ENCODE results near the gene IGBP1. TPM values are rescaled to one million over a fixed set of nuclear protein-coding genes. Genes with fewer than 3 reads are reported as not detected.

Gene IGBP1
- total RNA-seq, 1 experiment from 2014 or later = 41.6 TPM

DNA sequence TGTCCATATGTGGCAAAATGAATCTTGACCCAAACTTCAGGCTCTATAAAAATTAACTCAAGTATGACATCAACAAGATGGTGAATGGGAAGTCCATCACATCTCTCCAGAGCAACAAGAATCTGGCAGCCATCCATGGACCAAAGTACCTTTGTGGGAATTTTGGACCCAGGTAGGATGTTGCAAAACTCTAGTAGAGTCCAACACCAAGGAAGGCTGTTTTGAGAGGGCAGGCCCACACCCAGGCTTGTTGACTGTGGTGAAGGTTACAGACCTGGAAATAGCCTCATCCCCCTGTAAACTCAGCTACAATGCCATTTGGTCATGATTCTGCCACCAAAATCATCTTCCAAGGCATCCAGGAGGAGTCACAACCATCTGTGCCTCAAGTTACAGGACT, 57.0 kb downstream of the IGBP1 start:
- Mint-ChIP-seq H3K9me3 (ENCODE audit: unreplicated experiment) (no peaks in the 10 kb centered on the region), H3K4me3 (ENCODE audit: unreplicated experiment) (no peak overlapping the region), H3K36me3 (ENCODE audit: insufficient read depth, unreplicated experiment) (no peaks in the 10 kb centered on the region), H3K27me3 (ENCODE audit: insufficient read depth, unreplicated experiment) (peaks cover 3% of the 10 kb centered on the region), H3K27ac (ENCODE audit: unreplicated experiment) (no peak overlapping the region), H3K4me1 (ENCODE audit: low read depth, unreplicated experiment) (no peaks in the 10 kb centered on the region)
- Histone ChIP-seq H3K4me3 (ENCODE audit: low read depth, low read length) (no peak overlapping the region), H3K9me3 (no peaks in the 10 kb centered on the region), H3K4me1 (no peaks in the 10 kb centered on the region), H3K27me3 (replicated peaks; ENCODE audit: control insufficient read depth, insufficient read depth, low read length) (no peaks in the 10 kb centered on the region), H3K36me3 (ENCODE audit: control insufficient read depth, insufficient read depth, low read length) (no peaks in the 10 kb centered on the region)
- no TSS peak for BruUV-seq (replicated peaks)
- ChIA-PET CTCF (no interaction called here), POLR2A (no interaction called here)
- DNase-seq = no peak
- intact Hi-C loops (cut with micrococcal nuclease; ENCODE audit: unreplicated experiment) = loop anchor here (10.0 kb wide), 1 partner anchor 475 kb away; no protein-coding TSS in a partner anchor
- TF ChIP-seq, protein P1, sequence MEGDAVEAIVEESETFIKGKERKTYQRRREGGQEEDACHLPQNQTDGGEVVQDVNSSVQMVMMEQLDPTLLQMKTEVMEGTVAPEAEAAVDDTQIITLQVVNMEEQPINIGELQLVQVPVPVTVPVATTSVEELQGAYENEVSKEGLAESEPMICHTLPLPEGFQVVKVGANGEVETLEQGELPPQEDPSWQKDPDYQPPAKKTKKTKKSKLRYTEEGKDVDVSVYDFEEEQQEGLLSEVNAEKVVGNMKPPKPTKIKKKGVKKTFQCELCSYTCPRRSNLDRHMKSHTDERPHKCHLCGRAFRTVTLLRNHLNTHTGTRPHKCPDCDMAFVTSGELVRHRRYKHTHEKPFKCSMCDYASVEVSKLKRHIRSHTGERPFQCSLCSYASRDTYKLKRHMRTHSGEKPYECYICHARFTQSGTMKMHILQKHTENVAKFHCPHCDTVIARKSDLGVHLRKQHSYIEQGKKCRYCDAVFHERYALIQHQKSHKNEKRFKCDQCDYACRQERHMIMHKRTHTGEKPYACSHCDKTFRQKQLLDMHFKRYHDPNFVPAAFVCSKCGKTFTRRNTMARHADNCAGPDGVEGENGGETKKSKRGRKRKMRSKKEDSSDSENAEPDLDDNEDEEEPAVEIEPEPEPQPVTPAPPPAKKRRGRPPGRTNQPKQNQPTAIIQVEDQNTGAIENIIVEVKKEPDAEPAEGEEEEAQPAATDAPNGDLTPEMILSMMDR (IDR thresholded peaks at IDR 0.05; ENCODE audit: insufficient read depth in 1 of 2, low read depth in 1 of 2, low read length in 1 of 2, severe bottlenecking in 1 of 2, unreplicated experiment in 1 of 2) = no peak

DNA sequence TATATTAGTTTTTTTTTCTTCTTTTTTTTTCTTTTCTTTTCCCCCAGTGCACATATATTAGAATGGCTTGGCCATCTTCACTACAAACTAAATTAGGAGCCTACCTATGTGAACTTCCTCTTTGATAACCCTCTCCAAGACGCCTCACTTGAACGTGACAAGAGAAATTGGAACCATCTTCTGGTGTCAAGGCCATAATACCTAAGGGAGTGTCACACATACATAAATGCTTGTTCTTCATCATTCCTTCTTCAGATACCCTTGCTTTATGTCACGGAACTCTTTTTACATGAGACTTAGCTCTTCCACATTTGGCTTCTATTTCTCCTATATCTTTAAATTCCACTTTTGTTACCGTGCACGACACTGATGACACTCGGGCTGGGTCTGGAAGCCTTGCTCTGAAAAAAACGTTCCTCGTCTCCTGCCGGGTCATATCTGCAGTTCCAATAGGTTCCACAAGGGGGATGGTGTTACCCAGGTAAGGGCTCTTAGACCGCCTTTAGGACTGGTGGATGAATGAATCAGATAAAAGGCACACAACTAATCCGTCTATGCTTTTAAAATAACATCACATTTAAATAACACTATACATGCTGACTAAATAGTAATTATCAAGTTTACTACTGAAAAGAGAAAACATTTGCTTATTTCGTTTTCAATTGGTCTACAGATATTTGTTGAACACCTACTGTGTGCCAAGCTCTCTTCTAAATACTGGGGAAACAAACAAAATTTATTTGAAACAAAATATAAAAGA, 63.9 kb downstream of the IGBP1 start:
- H3K4me3 ChIP-seq (ENCODE audit: low read depth, low read length) = no peak overlapping the region
- Mint-ChIP-seq H3K27ac (ENCODE audit: unreplicated experiment) (no peak overlapping the region), H3K36me3 (ENCODE audit: insufficient read depth, unreplicated experiment) (no peaks in the 10 kb centered on the region), H3K4me1 (ENCODE audit: low read depth, unreplicated experiment) (no peaks in the 10 kb centered on the region), H3K27me3 (ENCODE audit: insufficient read depth, unreplicated experiment) (peaks cover 4% of the 10 kb centered on the region), H3K4me3 (ENCODE audit: unreplicated experiment) (peak overlapping the region; percentile 49), H3K9me3 (ENCODE audit: unreplicated experiment) (no peaks in the 10 kb centered on the region)
- H3K9me3 ChIP-seq = no peaks in the 10 kb centered on the region
- no TSS peak for BruUV-seq (replicated peaks)
- peak; percentile 48 to 75 for DNase-seq
- ChIA-PET POLR2A (no interaction called here), CTCF (interaction anchor here (0.9 to 1.0 kb wide), 2 partner anchors 64 to 66 kb away, joined by 3 to 4 read pairs; partner anchors contain the start of gene IGBP1)
- intact Hi-C loops (cut with micrococcal nuclease; ENCODE audit: unreplicated experiment) = loop anchor here (1.0 to 10.0 kb wide), 2 partner anchors 66 to 468 kb away; no protein-coding TSS in a partner anchor
- H3K4me1 ChIP-seq = no peaks in the 10 kb centered on the region
- H3K27me3 ChIP-seq (replicated peaks; ENCODE audit: control insufficient read depth, insufficient read depth, low read length) = no peaks in the 10 kb centered on the region
- H3K36me3 ChIP-seq (ENCODE audit: control insufficient read depth, insufficient read depth, low read length) = no peaks in the 10 kb centered on the region
- TF ChIP-seq, protein P1 (IDR thresholded peaks at IDR 0.05; ENCODE audit: insufficient read depth in 1 of 2, low read depth in 1 of 2, low read length in 1 of 2, severe bottlenecking in 1 of 2, unreplicated experiment in 1 of 2) = peak; percentile 22 to 57

DNA sequence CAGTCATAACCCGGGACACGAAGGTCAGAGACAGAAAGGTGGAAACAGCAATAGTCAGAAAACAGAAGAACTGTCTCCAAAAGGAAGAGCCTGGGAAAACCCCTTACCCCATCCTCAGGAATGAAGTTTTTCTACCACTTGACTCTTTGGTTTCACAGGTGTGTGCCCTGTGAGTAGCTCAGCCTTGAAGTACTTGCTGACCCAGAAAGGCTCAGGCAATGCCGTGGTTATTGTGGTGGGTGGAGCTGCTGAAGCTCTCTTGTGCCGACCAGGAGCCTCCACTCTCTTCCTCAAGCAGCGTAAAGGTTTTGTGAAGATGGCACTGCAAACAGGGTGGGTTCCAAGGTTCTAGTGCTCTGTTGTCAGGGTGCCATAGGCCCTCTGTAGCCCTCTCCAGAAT, 68.5 kb downstream of the IGBP1 start:
- no peak overlapping the region for H3K27ac Mint-ChIP-seq (ENCODE audit: unreplicated experiment)

More for the DNA sequence above, 68.5 kb downstream of the IGBP1 start:
- Histone ChIP-seq H3K4me3 (ENCODE audit: low read depth, low read length) (no peak overlapping the region), H3K27me3 (replicated peaks; ENCODE audit: control insufficient read depth, insufficient read depth, low read length) (no peaks in the 10 kb centered on the region), H3K36me3 (ENCODE audit: control insufficient read depth, insufficient read depth, low read length) (no peaks in the 10 kb centered on the region), H3K9me3 (no peaks in the 10 kb centered on the region), H3K4me1 (no peaks in the 10 kb centered on the region)
- CTCF ChIA-PET = no interaction called here
- TF ChIP-seq, protein P1 (IDR thresholded peaks at IDR 0.05; ENCODE audit: insufficient read depth in 1 of 2, low read depth in 1 of 2, low read length in 1 of 2, severe bottlenecking in 1 of 2, unreplicated experiment in 1 of 2) = no peak
- Mint-ChIP-seq H3K4me1 (ENCODE audit: low read depth, unreplicated experiment) (no peaks in the 10 kb centered on the region), H3K27me3 (ENCODE audit: insufficient read depth, unreplicated experiment) (peaks cover 17% of the 10 kb centered on the region), H3K4me3 (ENCODE audit: unreplicated experiment) (no peak overlapping the region), H3K36me3 (ENCODE audit: insufficient read depth, unreplicated experiment) (peaks cover 4% of the 10 kb centered on the region), H3K9me3 (ENCODE audit: unreplicated experiment) (no peaks in the 10 kb centered on the region)
- intact Hi-C loops (cut with micrococcal nuclease; ENCODE audit: unreplicated experiment) = no loop called here
- DNase-seq = no peak
- no TSS peak for BruUV-seq (replicated peaks)
- POLR2A ChIA-PET = no interaction called here

All from Caco-2 (cell line).